HepG2 (cell line): ENCODE measurements around the gene EDAR.

Experiments used
- HCFC1 ChIP-seq: fragments of 150-350 bp; IDR thresholded peaks from 2 replicates; pipeline ENCODE4 v1.6.1; 2014; ENCODE audit warnings: low read depth, low read length
- KLF12 ChIP-seq: sonication (generic); formaldehyde crosslinking; IDR thresholded peaks from 2 replicates; pipeline ENCODE4 v1.4.0; 2020; ENCODE audit warnings: missing genetic modification reagents, borderline replicate concordance
- RBFOX2 ChIP-seq: fragments of 200-400 bp; formaldehyde crosslinking; IDR thresholded peaks from 2 replicates; pipeline ENCODE4 v1.6.1; 2017; ENCODE audit warnings: low read depth, mild to moderate bottlenecking, low read length
- ZNF891 ChIP-seq: sonication (generic); formaldehyde crosslinking; IDR thresholded peaks from 2 replicates; pipeline ENCODE4 v1.5.0; 2020; ENCODE audit warnings: mild to moderate bottlenecking, missing genetic modification reagents
- TF ChIP-seq, protein P1 (sequence below): sonication (generic); formaldehyde crosslinking; IDR thresholded peaks from 2 replicates; pipeline ENCODE4 v1.4.0; 2020; ENCODE audit warnings: missing genetic modification reagents, borderline replicate concordance

DNA sequence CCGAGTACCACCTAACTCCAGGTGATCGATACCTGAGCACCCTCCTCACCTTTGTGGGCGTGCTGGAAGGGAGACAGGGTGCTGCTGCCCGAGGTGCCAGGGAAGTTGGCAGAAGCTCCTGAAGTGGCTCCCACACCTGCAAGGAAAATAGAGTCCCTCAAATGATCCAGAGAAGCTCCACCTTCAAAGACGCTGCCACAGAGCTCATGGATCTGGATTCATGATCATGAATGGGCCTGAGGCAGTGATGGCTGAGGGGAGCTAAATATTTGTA lies 76.5 kb downstream of the EDAR start:
- TF ChIP-seq, protein P1, sequence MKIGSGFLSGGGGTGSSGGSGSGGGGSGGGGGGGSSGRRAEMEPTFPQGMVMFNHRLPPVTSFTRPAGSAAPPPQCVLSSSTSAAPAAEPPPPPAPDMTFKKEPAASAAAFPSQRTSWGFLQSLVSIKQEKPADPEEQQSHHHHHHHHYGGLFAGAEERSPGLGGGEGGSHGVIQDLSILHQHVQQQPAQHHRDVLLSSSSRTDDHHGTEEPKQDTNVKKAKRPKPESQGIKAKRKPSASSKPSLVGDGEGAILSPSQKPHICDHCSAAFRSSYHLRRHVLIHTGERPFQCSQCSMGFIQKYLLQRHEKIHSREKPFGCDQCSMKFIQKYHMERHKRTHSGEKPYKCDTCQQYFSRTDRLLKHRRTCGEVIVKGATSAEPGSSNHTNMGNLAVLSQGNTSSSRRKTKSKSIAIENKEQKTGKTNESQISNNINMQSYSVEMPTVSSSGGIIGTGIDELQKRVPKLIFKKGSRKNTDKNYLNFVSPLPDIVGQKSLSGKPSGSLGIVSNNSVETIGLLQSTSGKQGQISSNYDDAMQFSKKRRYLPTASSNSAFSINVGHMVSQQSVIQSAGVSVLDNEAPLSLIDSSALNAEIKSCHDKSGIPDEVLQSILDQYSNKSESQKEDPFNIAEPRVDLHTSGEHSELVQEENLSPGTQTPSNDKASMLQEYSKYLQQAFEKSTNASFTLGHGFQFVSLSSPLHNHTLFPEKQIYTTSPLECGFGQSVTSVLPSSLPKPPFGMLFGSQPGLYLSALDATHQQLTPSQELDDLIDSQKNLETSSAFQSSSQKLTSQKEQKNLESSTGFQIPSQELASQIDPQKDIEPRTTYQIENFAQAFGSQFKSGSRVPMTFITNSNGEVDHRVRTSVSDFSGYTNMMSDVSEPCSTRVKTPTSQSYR, result no peak
- TF ChIP-seq KLF12 (CRISPR knock-in tag) (no peak), RBFOX2 (no peak), HCFC1 (no peak), ZNF891 (no peak)
